ENCODE measurements around the gene RGS11.

- TF ChIP-seq, protein P1, sequence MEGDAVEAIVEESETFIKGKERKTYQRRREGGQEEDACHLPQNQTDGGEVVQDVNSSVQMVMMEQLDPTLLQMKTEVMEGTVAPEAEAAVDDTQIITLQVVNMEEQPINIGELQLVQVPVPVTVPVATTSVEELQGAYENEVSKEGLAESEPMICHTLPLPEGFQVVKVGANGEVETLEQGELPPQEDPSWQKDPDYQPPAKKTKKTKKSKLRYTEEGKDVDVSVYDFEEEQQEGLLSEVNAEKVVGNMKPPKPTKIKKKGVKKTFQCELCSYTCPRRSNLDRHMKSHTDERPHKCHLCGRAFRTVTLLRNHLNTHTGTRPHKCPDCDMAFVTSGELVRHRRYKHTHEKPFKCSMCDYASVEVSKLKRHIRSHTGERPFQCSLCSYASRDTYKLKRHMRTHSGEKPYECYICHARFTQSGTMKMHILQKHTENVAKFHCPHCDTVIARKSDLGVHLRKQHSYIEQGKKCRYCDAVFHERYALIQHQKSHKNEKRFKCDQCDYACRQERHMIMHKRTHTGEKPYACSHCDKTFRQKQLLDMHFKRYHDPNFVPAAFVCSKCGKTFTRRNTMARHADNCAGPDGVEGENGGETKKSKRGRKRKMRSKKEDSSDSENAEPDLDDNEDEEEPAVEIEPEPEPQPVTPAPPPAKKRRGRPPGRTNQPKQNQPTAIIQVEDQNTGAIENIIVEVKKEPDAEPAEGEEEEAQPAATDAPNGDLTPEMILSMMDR (conservative IDR thresholded peaks at IDR 0.05; ENCODE audit: low read length): no peak
- no peak for TF ChIP-seq EZH2phosphoT487 (IDR thresholded peaks at IDR 0.05; ENCODE audit: borderline replicate concordance, low read depth, low read length)
Measured at GRCh38 chr16:240559-240958, 35.2 kb downstream of the RGS11 start.
